Endothelial cell (in vitro differentiated cells): ENCODE measurements around the gene TPD52L1. TPM values are rescaled to one million over a fixed set of nuclear protein-coding genes. Genes with fewer than 3 reads are reported as not detected.

ENCODE experiments used
- DNase-seq: peaks from one replicate; pipeline ENCODE4 v3.0.0; 2021; ENCODE audit warnings: low spot score
- H3K27ac Mint-ChIP-seq: one replicate; pipeline ENCODE4 v1.8.0; 2021; ENCODE audit warnings: mixed read lengths, inconsistent platforms; ENCODE audit not compliant: unreplicated experiment
- H3K27me3 Mint-ChIP-seq: one replicate; pipeline ENCODE4 v1.8.0; 2021; ENCODE audit warnings: mild to moderate bottlenecking, moderate library complexity, mixed read lengths, inconsistent platforms; ENCODE audit not compliant: unreplicated experiment
- H3K36me3 Mint-ChIP-seq: one replicate; pipeline ENCODE4 v1.8.0; 2021; ENCODE audit warnings: mild to moderate bottlenecking, low read depth, mixed read lengths, inconsistent platforms; ENCODE audit not compliant: unreplicated experiment
- H3K4me1 Mint-ChIP-seq: one replicate; pipeline ENCODE4 v1.8.0; 2021; ENCODE audit warnings: mild to moderate bottlenecking, mixed read lengths, inconsistent platforms; ENCODE audit not compliant: unreplicated experiment
- H3K4me3 Mint-ChIP-seq: one replicate; pipeline ENCODE4 v1.8.0; 2021; ENCODE audit warnings: mild to moderate bottlenecking, mixed read lengths, inconsistent platforms; ENCODE audit not compliant: unreplicated experiment
- H3K9me3 Mint-ChIP-seq: one replicate; pipeline ENCODE4 v1.8.0; 2021; ENCODE audit warnings: mixed read lengths, inconsistent platforms; ENCODE audit not compliant: unreplicated experiment
- CTCF ChIP-seq: fragments of 200-600 bp; sonication (generic); IDR thresholded peaks from one replicate; pipeline ENCODE4 v1.5.0; 2021; ENCODE audit warnings: antibody characterized with exemption; ENCODE audit not compliant: unreplicated experiment
- total RNA-seq: library from RNA; stranded (reverse); fragmentation: NEBNext Ultra II Directional; extraction: Animal tissue kit (Norgen Biotek cat#: 25700); gene quantifications from one replicate; pipeline ENCODE4 v1.2.1, GENCODE V29; 2021; ENCODE audit not compliant: unreplicated experiment

The TPD52L1 gene
- total RNA-seq, 1 donor from 2014 or later = 118 TPM

- H3K27ac Mint-ChIP-seq = no peak overlapping the region
- DNase-seq = no peak
- no peak for TF ChIP-seq CTCF
- H3K4me3 Mint-ChIP-seq = peak overlapping the region; percentile 60
- peaks cover 11% of the 10 kb centered on the region for H3K4me1 Mint-ChIP-seq
- no peaks in the 10 kb centered on the region for H3K9me3 Mint-ChIP-seq
- H3K36me3 Mint-ChIP-seq = peaks cover 42% of the 10 kb centered on the region
- no peaks in the 10 kb centered on the region for H3K27me3 Mint-ChIP-seq
Measured at GRCh38 chr6:125287718-125288117, 134.1 kb downstream of the TPD52L1 start.

- Mint-ChIP-seq H3K36me3 (peaks cover 4% of the 10 kb centered on the region), H3K4me3 (no peak overlapping the region), H3K4me1 (peaks cover 27% of the 10 kb centered on the region), H3K27ac (no peak overlapping the region), H3K27me3 (no peaks in the 10 kb centered on the region), H3K9me3 (no peaks in the 10 kb centered on the region)
- no peak for DNase-seq
- TF ChIP-seq CTCF = no peak
Measured at GRCh38 chr6:125293587-125293986, 140.0 kb downstream of the TPD52L1 start.

- TF ChIP-seq CTCF = no peak
- peaks cover 4% of the 10 kb centered on the region for H3K36me3 Mint-ChIP-seq
- no peak overlapping the region for H3K4me3 Mint-ChIP-seq
- H3K27me3 Mint-ChIP-seq = no peaks in the 10 kb centered on the region
- H3K27ac Mint-ChIP-seq = no peak overlapping the region
- DNase-seq = no peak
- H3K4me1 Mint-ChIP-seq = peaks cover 28% of the 10 kb centered on the region
- H3K9me3 Mint-ChIP-seq = no peaks in the 10 kb centered on the region
Measured at GRCh38 chr6:125294036-125294435, 140.5 kb downstream of the TPD52L1 start.

- no peak overlapping the region for H3K4me3 Mint-ChIP-seq
- no peak for TF ChIP-seq CTCF
- no peaks in the 10 kb centered on the region for H3K9me3 Mint-ChIP-seq
- H3K27ac Mint-ChIP-seq = no peak overlapping the region
- H3K36me3 Mint-ChIP-seq = peaks cover 4% of the 10 kb centered on the region
- DNase-seq = no peak
- H3K4me1 Mint-ChIP-seq = peaks cover 31% of the 10 kb centered on the region
- no peaks in the 10 kb centered on the region for H3K27me3 Mint-ChIP-seq
Measured at GRCh38 chr6:125294925-125295324, 141.4 kb downstream of the TPD52L1 start.

GRCh38 chr6:125296471-125296870, 142.9 kb downstream of the TPD52L1 start:
- no peak overlapping the region for H3K4me3 Mint-ChIP-seq
- no peak for TF ChIP-seq CTCF
- H3K4me1 Mint-ChIP-seq = peaks cover 42% of the 10 kb centered on the region
- no peak for DNase-seq
- H3K9me3 Mint-ChIP-seq = no peaks in the 10 kb centered on the region
- H3K36me3 Mint-ChIP-seq = peaks cover 4% of the 10 kb centered on the region
- no peak overlapping the region for H3K27ac Mint-ChIP-seq
- H3K27me3 Mint-ChIP-seq = no peaks in the 10 kb centered on the region
